ENCODE data around the gene ANKRD13A. TPM values are rescaled to one million over a fixed set of nuclear protein-coding genes. Genes with fewer than 3 reads are reported as not detected.

The ANKRD13A gene
- total and polyA plus RNA-seq, 2 of the 8 experiments (the other 6 are each of a cell fraction or from before 2014, with no cell fraction given): 16.8 to 21.4 TPM

DNA sequence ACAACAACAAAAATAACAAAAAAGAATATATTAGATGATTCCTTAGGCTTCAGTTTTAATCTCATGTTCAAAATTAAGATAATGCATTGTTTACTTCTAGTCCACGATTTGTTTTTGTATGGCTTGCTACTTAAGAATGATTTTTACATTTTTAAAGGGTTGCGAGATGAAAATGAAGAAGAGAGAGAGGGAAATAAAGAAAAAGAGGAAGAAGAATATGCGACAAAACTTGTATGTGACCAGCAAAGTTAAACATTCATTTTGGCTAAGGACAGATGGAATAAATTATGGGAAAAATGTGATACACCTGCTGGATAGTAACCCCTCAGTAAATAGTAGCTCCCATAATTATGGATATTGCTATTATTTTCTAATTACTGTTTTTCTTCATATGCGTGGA is 1.8 kb upstream of the ANKRD13A start:
- Histone ChIP-seq H3K4me3 (ENCODE audit: extremely low read depth in 1 of 4, insufficient read depth in 2 of 4, low read depth in 3 of 4, low read length in 4 of 4) (no peak overlapping the region), H3K36me3 (ENCODE audit: control insufficient read depth in 2 of 4, insufficient read depth in 4 of 4, low read length in 3 of 4) (no peaks in the 10 kb centered on the region), H3K9me3 (ENCODE audit: insufficient read depth in 2 of 2, low read depth in 1 of 2, low read length in 1 of 2) (no peaks in the 10 kb centered on the region), H3K27me3 (replicated peaks in 1 of 4; ENCODE audit: control insufficient read depth in 3 of 4, extremely low read depth in 1 of 4, insufficient read depth in 3 of 4, low read length in 3 of 4) (peaks cover 0 to 9% (median 7%) of the 10 kb centered on the region in 4 experiments; a peak in 5 of 7 replicates), H2BK15ac (ENCODE audit: low read length) (no peak overlapping the region), H3K23ac (ENCODE audit: insufficient read length) (no peak overlapping the region), H3K56ac (replicated peaks; ENCODE audit: insufficient read length, low read depth, low read length) (no peak overlapping the region), H3K9ac (replicated peaks in 1 of 4; ENCODE audit: extremely low read depth in 1 of 4, low read depth in 3 of 4, low read length in 3 of 4) (no peak overlapping the region), H4K5ac (ENCODE audit: insufficient read length, low read depth, low read length) (no peak overlapping the region), H2AK5ac (ENCODE audit: low read depth, low read length) (no peak overlapping the region), H4K91ac (replicated peaks; ENCODE audit: insufficient read length, low read length) (no peak overlapping the region), H4K8ac (ENCODE audit: extremely low read depth, insufficient read depth, low read length) (no peak overlapping the region), H3K18ac (ENCODE audit: extremely low read depth, low read length) (no peak overlapping the region), H2BK5ac (ENCODE audit: low read depth, low read length) (no peak overlapping the region), H3K79me1 (ENCODE audit: low read depth, low read length) (no peaks in the 10 kb centered on the region), H2BK20ac (ENCODE audit: low read length) (no peak overlapping the region), H4K20me1 (replicated peaks in 1 of 2; ENCODE audit: control insufficient read depth in 1 of 2, insufficient read depth in 2 of 2, low read length in 2 of 2) (peaks cover 0 to 2% of the 10 kb centered on the region in 2 experiments), H2BK12ac (ENCODE audit: low read depth, low read length) (no peak overlapping the region), H3K23me2 (ENCODE audit: low read depth, low read length) (peaks cover 17% of the 10 kb centered on the region), H3K4ac (replicated peaks; ENCODE audit: insufficient read length, low read depth, low read length) (no peak overlapping the region), H3K79me2 (ENCODE audit: control insufficient read depth in 1 of 2, insufficient read depth in 2 of 2, low read length in 2 of 2) (peaks cover 0 to 12% of the 10 kb centered on the region in 2 experiments; a peak in 2 of 4 replicates), H3K14ac (ENCODE audit: insufficient read length) (no peak overlapping the region), H3K4me1 (replicated peaks in 1 of 4; ENCODE audit: control insufficient read depth in 3 of 4, insufficient read depth in 4 of 4, low read length in 3 of 4) (peaks cover 2 to 8% (median 4%) of the 10 kb centered on the region in 4 experiments; a peak in 5 of 7 replicates), H2BK120ac (replicated peaks; ENCODE audit: low read depth, low read length) (no peak overlapping the region), H3K27ac (ENCODE audit: low read depth, low read length) (no peak overlapping the region), H2AFZ (ENCODE audit: low read length) (no peak overlapping the region), H3K4me2 (ENCODE audit: insufficient read depth in 1 of 2, low read depth in 2 of 2, low read length in 2 of 2) (no peak overlapping the region)
- ChIA-PET POLR2A (ENCODE audit: partially characterized antibody) (interaction anchor here (1.6 kb wide), 1 partner anchor 16 kb away, joined by 4 read pairs; no protein-coding TSS in a partner anchor), CTCF (ENCODE audit: partially characterized antibody) (interaction anchor here (1.1 to 3.1 kb wide), 3 partner anchors 23 to 154 kb away, joined by 3 to 8 read pairs (median 4); no protein-coding TSS in a partner anchor)
- TF ChIP-seq KDM4A (IDR thresholded peaks at IDR 0.05; ENCODE audit: low read depth, low read length, severe bottlenecking) (no peak), EGR1 (IDR thresholded peaks at IDR 0.05; ENCODE audit: borderline replicate concordance, low read depth, low read length) (no peak), TAF1 (IDR thresholded peaks at IDR 0.05; ENCODE audit: low read depth, low read length) (no peak), SP1 (IDR thresholded peaks at IDR 0.05; ENCODE audit: low read depth, low read length) (no peak), KDM1A (IDR thresholded peaks at IDR 0.05; ENCODE audit: borderline replicate concordance, low read length) (no peak), BCL11A (IDR thresholded peaks at IDR 0.05; ENCODE audit: low read depth in 2 of 2, low read length in 2 of 2) (no peak), ASH2L (IDR thresholded peaks at IDR 0.05; ENCODE audit: low read length) (no peak), SP2 (IDR thresholded peaks at IDR 0.05; ENCODE audit: low read length) (no peak), NRF1 (IDR thresholded peaks at IDR 0.05; ENCODE audit: low read depth, low read length) (no peak), MAFK (IDR thresholded peaks at IDR 0.05; ENCODE audit: low read depth, low read length) (no peak), POLR2AphosphoS5 (IDR thresholded peaks at IDR 0.05; ENCODE audit: low read depth, low read length) (no peak), CHD2 (IDR thresholded peaks at IDR 0.05; ENCODE audit: low read length) (no peak), RXRA (IDR thresholded peaks at IDR 0.05; ENCODE audit: insufficient read depth, low read depth, low read length) (no peak), CREB1 (IDR thresholded peaks at IDR 0.05) (no peak), ZNF274 (IDR thresholded peaks at IDR 0.05; ENCODE audit: borderline replicate concordance, extremely low read depth, low read length) (no peak), HDAC6 (IDR thresholded peaks at IDR 0.05; ENCODE audit: low read depth, low read length) (no peak)
- 86 to 100% methylated on average over 2 to 4 of the region's 4 CpGs for WGBS, 2 experiments (ENCODE audit: extremely low coverage in 1 of 2, insufficient coverage in 1 of 2, insufficient read length in 1 of 2, insufficient replicate concordance in 2 of 2, low coverage in 1 of 2, low lambda C conversion rate in 2 of 2, missing lambda C conversion rate in 1 of 2)
- DNase-seq (ENCODE audit: low read depth in 1 of 2, low spot score in 2 of 2): no peak
- FAIRE-seq: no peak

All from H1 (cell line).